Left ventricle myocardium inferior (tissue), 1 donor: Measurements from ENCODE around the gene DOCK9. TPM values are rescaled to one million over a fixed set of nuclear protein-coding genes. Genes with fewer than 3 reads are reported as not detected.

Experiments used
- DNase-seq: peaks from one replicate; pipeline ENCODE4 v3.0.0-alpha.2; 2020
- H3K27ac ChIP-seq: fragments of 200-600 bp; replicated peaks from 2 replicates; pipeline ENCODE4 v1.8.0; 2021
- H3K27me3 ChIP-seq: fragments of 200-600 bp; 2 replicates; pipeline ENCODE4 v1.8.0; 2021; ENCODE audit warnings: low read depth
- H3K36me3 ChIP-seq: fragments of 200-600 bp; 2 replicates; pipeline ENCODE4 v1.8.0; 2021
- H3K4me1 ChIP-seq: fragments of 200-600 bp; 2 replicates; pipeline ENCODE4 v1.8.0; 2021
- H3K4me3 ChIP-seq: fragments of 200-600 bp; 2 replicates; pipeline ENCODE4 v1.8.0; 2021; ENCODE audit warnings: mild to moderate bottlenecking, moderate library complexity
- H3K9me3 ChIP-seq: fragments of 200-600 bp; replicated peaks from 2 replicates; pipeline ENCODE4 v1.8.0; 2021
- intact Hi-C: fragments of 100-400 bp; cut with micrococcal nuclease; formaldehyde crosslinking; loops from one replicate; pipeline ENCODE4 v1.11.0; 2022
- total RNA-seq: library from RNA; stranded (reverse); fragmentation: NEBNext Ultra II Directional; extraction: Animal tissue kit (Norgen Biotek cat#: 25700); gene quantifications from one replicate; pipeline ENCODE4 v1.2.1, GENCODE V29; 2021
- TF ChIP-seq, protein P1 (sequence below): fragments of 200-600 bp; IDR thresholded peaks from 2 replicates; pipeline ENCODE4 v1.8.0; 2021; ENCODE audit warnings: antibody characterized with exemption, mild to moderate bottlenecking, borderline replicate concordance
- donor health status: DM: no; HTN: yes; CAD: no; lungs with severe emphysema.

The DOCK9 gene
- total RNA-seq, 1 donor from 2014 or later, result 36.8 TPM

- no peaks in the 10 kb centered on the region for H3K4me1 ChIP-seq
- H3K27me3 ChIP-seq, result peaks cover 37% of the 10 kb centered on the region
- H3K4me3 ChIP-seq, result no peak overlapping the region
- no peak for DNase-seq
- no peak overlapping the region for H3K27ac ChIP-seq
- no peaks in the 10 kb centered on the region for H3K36me3 ChIP-seq
- TF ChIP-seq, protein P1, sequence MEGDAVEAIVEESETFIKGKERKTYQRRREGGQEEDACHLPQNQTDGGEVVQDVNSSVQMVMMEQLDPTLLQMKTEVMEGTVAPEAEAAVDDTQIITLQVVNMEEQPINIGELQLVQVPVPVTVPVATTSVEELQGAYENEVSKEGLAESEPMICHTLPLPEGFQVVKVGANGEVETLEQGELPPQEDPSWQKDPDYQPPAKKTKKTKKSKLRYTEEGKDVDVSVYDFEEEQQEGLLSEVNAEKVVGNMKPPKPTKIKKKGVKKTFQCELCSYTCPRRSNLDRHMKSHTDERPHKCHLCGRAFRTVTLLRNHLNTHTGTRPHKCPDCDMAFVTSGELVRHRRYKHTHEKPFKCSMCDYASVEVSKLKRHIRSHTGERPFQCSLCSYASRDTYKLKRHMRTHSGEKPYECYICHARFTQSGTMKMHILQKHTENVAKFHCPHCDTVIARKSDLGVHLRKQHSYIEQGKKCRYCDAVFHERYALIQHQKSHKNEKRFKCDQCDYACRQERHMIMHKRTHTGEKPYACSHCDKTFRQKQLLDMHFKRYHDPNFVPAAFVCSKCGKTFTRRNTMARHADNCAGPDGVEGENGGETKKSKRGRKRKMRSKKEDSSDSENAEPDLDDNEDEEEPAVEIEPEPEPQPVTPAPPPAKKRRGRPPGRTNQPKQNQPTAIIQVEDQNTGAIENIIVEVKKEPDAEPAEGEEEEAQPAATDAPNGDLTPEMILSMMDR, result no peak
- H3K9me3 ChIP-seq, result peaks cover 4% of the 10 kb centered on the region
- intact Hi-C loops, result no loop called here
Measured at GRCh38 chr13:98783856-98784478, 193.9 kb downstream of the DOCK9 start.

- TF ChIP-seq, protein P1, result no peak
- Histone ChIP-seq H3K27ac (no peak overlapping the region), H3K4me1 (no peaks in the 10 kb centered on the region)
Measured at GRCh38 chr13:98782654-98783053, 195.2 kb downstream of the DOCK9 start.

GRCh38 chr13:98781905-98782304, 196.0 kb downstream of the DOCK9 start:
- DNase-seq, result no peak
- Histone ChIP-seq H3K27me3 (peaks cover 28% of the 10 kb centered on the region), H3K27ac (no peak overlapping the region), H3K9me3 (peaks cover 4% of the 10 kb centered on the region), H3K36me3 (no peaks in the 10 kb centered on the region), H3K4me3 (no peak overlapping the region), H3K4me1 (no peaks in the 10 kb centered on the region)
- TF ChIP-seq, protein P1, result no peak
- intact Hi-C loops, result no loop called here

More at GRCh38 chr13:98782654-98783053, 195.2 kb downstream of the DOCK9 start:
- DNase-seq, result no peak
- Histone ChIP-seq H3K9me3 (peaks cover 4% of the 10 kb centered on the region), H3K4me3 (no peak overlapping the region), H3K36me3 (no peaks in the 10 kb centered on the region), H3K27me3 (peaks cover 28% of the 10 kb centered on the region)
- intact Hi-C loops, result no loop called here

- H3K4me3 ChIP-seq, result no peak overlapping the region
- H3K27ac ChIP-seq, result no peak overlapping the region
- DNase-seq, result no peak
- H3K9me3 ChIP-seq, result peaks cover 4% of the 10 kb centered on the region
- H3K36me3 ChIP-seq, result no peaks in the 10 kb centered on the region
- intact Hi-C loops, result no loop called here
- no peaks in the 10 kb centered on the region for H3K4me1 ChIP-seq
- peaks cover 28% of the 10 kb centered on the region for H3K27me3 ChIP-seq
- TF ChIP-seq, protein P1, result no peak
Measured at GRCh38 chr13:98781470-98781869, 196.4 kb downstream of the DOCK9 start.

- TF ChIP-seq, protein P1, result no peak
- H3K9me3 ChIP-seq, result peaks cover 4% of the 10 kb centered on the region
- H3K36me3 ChIP-seq, result no peaks in the 10 kb centered on the region
- DNase-seq, result no peak
- H3K27me3 ChIP-seq, result peaks cover 28% of the 10 kb centered on the region
- H3K4me1 ChIP-seq, result no peaks in the 10 kb centered on the region
- H3K4me3 ChIP-seq, result no peak overlapping the region
- no peak overlapping the region for H3K27ac ChIP-seq
- intact Hi-C loops, result no loop called here
Measured at GRCh38 chr13:98781045-98781444, 196.8 kb downstream of the DOCK9 start.
